H9 (cell line): Measurements from ENCODE around the gene CARD19. TPM values are rescaled to one million over a fixed set of nuclear protein-coding genes. Genes with fewer than 3 reads are reported as not detected.

Experiments
- DNase-seq: peaks from one replicate; pipeline ENCODE4 v3.0.0-alpha.2; 2017
- H2AFZ ChIP-seq: one replicate; pipeline ENCODE4 v1.6.1; 2013; ENCODE audit warnings: mild to moderate bottlenecking, low read length, control low read depth, moderate library complexity
- H2AK5ac ChIP-seq: 2 replicates; pipeline ENCODE4 v1.6.1; 2013; ENCODE audit warnings: low read length, control low read depth, mixed read lengths; ENCODE audit not compliant: insufficient read length
- H2BK120ac ChIP-seq: one replicate; pipeline ENCODE4 v1.6.1; 2013; ENCODE audit warnings: low read depth, mild to moderate bottlenecking, low read length, control low read depth, inconsistent platforms; ENCODE audit not compliant: poor library complexity, severe bottlenecking
- H2BK12ac ChIP-seq: 2 replicates; pipeline ENCODE4 v1.6.1; 2013; ENCODE audit warnings: low read length, control low read depth, mixed read lengths, low read depth; ENCODE audit not compliant: insufficient read length
- H2BK15ac ChIP-seq: 2 replicates; pipeline ENCODE4 v1.6.1; 2013; ENCODE audit warnings: low read depth, low read length, control low read depth
- H2BK20ac ChIP-seq: one replicate; pipeline ENCODE4 v1.6.1; 2013; ENCODE audit warnings: low read depth, mild to moderate bottlenecking, low read length, control low read depth, inconsistent platforms; ENCODE audit not compliant: poor library complexity, severe bottlenecking
- H2BK5ac ChIP-seq: 2 replicates; pipeline ENCODE4 v1.6.1; 2013; ENCODE audit warnings: low read length, control low read depth, mixed read lengths; ENCODE audit not compliant: insufficient read length
- H3K14ac ChIP-seq: 2 replicates; pipeline ENCODE4 v1.6.1; 2013; ENCODE audit warnings: low read length, control low read depth; ENCODE audit not compliant: insufficient read depth
- H3K18ac ChIP-seq: 2 replicates; pipeline ENCODE4 v1.6.1; 2013; ENCODE audit warnings: low read depth, mild to moderate bottlenecking, mixed read lengths, low read length, control low read depth; ENCODE audit not compliant: insufficient read length
- H3K23ac ChIP-seq: 2 replicates; pipeline ENCODE4 v1.6.1; 2013; ENCODE audit warnings: low read length, control low read depth, mixed read lengths, low read depth; ENCODE audit not compliant: insufficient read length
- H3K23me2 ChIP-seq: 2 replicates; pipeline ENCODE4 v1.6.1; 2013; ENCODE audit warnings: low read depth, mild to moderate bottlenecking, mixed read lengths, low read length, control low read depth; ENCODE audit not compliant: insufficient read length, poor library complexity, severe bottlenecking
- H3K27ac ChIP-seq: 2 replicates; pipeline ENCODE4 v1.5.1; 2013; ENCODE audit warnings: low read length, control low read depth, mixed read lengths, low read depth; ENCODE audit not compliant: insufficient read length
- H3K27me3 ChIP-seq: 2 replicates; pipeline ENCODE4 v1.6.1; 2013; ENCODE audit warnings: low read length, control low read depth, inconsistent platforms; ENCODE audit not compliant: insufficient read depth
- H3K4ac ChIP-seq: 2 replicates; pipeline ENCODE4 v1.6.1; 2013; ENCODE audit warnings: low read depth, mild to moderate bottlenecking, control low read depth, inconsistent platforms, low read length, moderate library complexity
- H3K4me1 ChIP-seq: 2 replicates; pipeline ENCODE4 v1.6.1; 2013; ENCODE audit warnings: low read length, control low read depth, inconsistent platforms; ENCODE audit not compliant: insufficient read depth
- H3K4me2 ChIP-seq: 2 replicates; pipeline ENCODE4 v1.6.1; 2013; ENCODE audit warnings: low read length, control low read depth, mixed read lengths; ENCODE audit not compliant: insufficient read length, insufficient read depth
- H3K56ac ChIP-seq: 2 replicates; pipeline ENCODE4 v1.6.1; 2013; ENCODE audit warnings: low read depth, mild to moderate bottlenecking, mixed read lengths, low read length, control low read depth; ENCODE audit not compliant: insufficient read length
- H3K79me1 ChIP-seq: 2 replicates; pipeline ENCODE4 v1.6.1; 2013; ENCODE audit warnings: low read depth, mild to moderate bottlenecking, moderate library complexity, low read length, control low read depth, inconsistent platforms; ENCODE audit not compliant: insufficient read depth, poor library complexity, severe bottlenecking
- H3K79me2 ChIP-seq: 2 replicates; pipeline ENCODE4 v1.6.1; 2013; ENCODE audit warnings: low read length, control low read depth, inconsistent platforms; ENCODE audit not compliant: insufficient read depth
- H3K9ac ChIP-seq: 2 replicates; pipeline ENCODE4 v1.6.1; 2013; ENCODE audit warnings: low read length, control low read depth, mixed read lengths; ENCODE audit not compliant: insufficient read length; ENCODE audit errors: extremely low read depth
- H3K9me3 ChIP-seq: one replicate; pipeline ENCODE4 v1.6.1; 2013; ENCODE audit warnings: low read depth, low read length, inconsistent platforms; ENCODE audit not compliant: control insufficient read depth
- H3T11ph ChIP-seq: one replicate; pipeline ENCODE4 v1.6.1; 2013; ENCODE audit warnings: mild to moderate bottlenecking, low read length, control low read depth, inconsistent platforms
- H4K20me1 ChIP-seq: one replicate; pipeline ENCODE4 v1.6.1; 2013; ENCODE audit not compliant: control insufficient read depth, insufficient read length, insufficient read depth
- H4K5ac ChIP-seq: 2 replicates; pipeline ENCODE4 v1.6.1; 2013; ENCODE audit warnings: low read depth, mild to moderate bottlenecking, mixed read lengths, low read length, control low read depth; ENCODE audit not compliant: insufficient read length
- H4K8ac ChIP-seq: replicated peaks from 2 replicates; pipeline ENCODE4 v1.6.1; 2013; ENCODE audit warnings: low read length, control low read depth, mixed read lengths, low read depth; ENCODE audit not compliant: insufficient read length
- H4K91ac ChIP-seq: 2 replicates; pipeline ENCODE4 v1.6.1; 2013; ENCODE audit warnings: low read depth, mild to moderate bottlenecking, moderate library complexity, mixed read lengths, low read length, control low read depth; ENCODE audit not compliant: insufficient read length
- H3K27ac Mint-ChIP-seq, 3 experiments: 2 replicates in 2 of 3; 3 replicates in 1 of 3; pipeline ENCODE4 v1.8.0; 2020 to 2021; ENCODE audit warnings: mixed read lengths in 3 of 3, mild to moderate bottlenecking in 1 of 3, moderate library complexity in 1 of 3
- H3K27me3 Mint-ChIP-seq: 2 replicates; pipeline ENCODE4 v1.8.0; 2021; ENCODE audit warnings: low read depth, mild to moderate bottlenecking, moderate library complexity, mixed read lengths
- H3K36me3 Mint-ChIP-seq, 3 experiments: 2 replicates in 2 of 3; 3 replicates in 1 of 3; pipeline ENCODE4 v1.8.0; 2020 to 2021; ENCODE audit warnings: low read depth in 3 of 3, mixed read lengths in 3 of 3; ENCODE audit not compliant: insufficient read depth in 1 of 3
- H3K4me1 Mint-ChIP-seq, 2 experiments: 2 replicates each; pipeline ENCODE4 v1.8.0; 2020; ENCODE audit warnings: mixed read lengths in 2 of 2
- H3K4me3 Mint-ChIP-seq, 2 experiments: 2 replicates in 1 of 2; 3 replicates in 1 of 2; pipeline ENCODE4 v1.8.0; 2020 to 2021; ENCODE audit warnings: mild to moderate bottlenecking in 2 of 2, mixed read lengths in 2 of 2, moderate library complexity in 1 of 2
- H3K9me3 Mint-ChIP-seq, 2 experiments: 2 replicates in 1 of 2; 3 replicates in 1 of 2; pipeline ENCODE4 v1.8.0; 2020; ENCODE audit warnings: mild to moderate bottlenecking in 2 of 2, mixed read lengths in 2 of 2, moderate library complexity in 1 of 2
- CTCF ChIP-seq: fragments of 200-600 bp; sonication (generic); conservative IDR thresholded peaks from 3 replicates; pipeline ENCODE4 v1.8.0; 2021; ENCODE audit warnings: antibody characterized with exemption, mild to moderate bottlenecking
- WGBS: extraction: QIAGEN DNeasy Blood & Tissue Kit; methylation state at CpG from one replicate; pipeline ENCODE4 v1.1.7; 2013; ENCODE audit warnings: missing lambda C conversion rate, low lambda C conversion rate, mixed read lengths; ENCODE audit not compliant: insufficient read length; ENCODE audit errors: extremely low coverage; 5-methylcytosine and 5-hydroxymethylcytosine counted together
- total RNA-seq: library from RNA; stranded (reverse); gene quantifications from 2 replicates; pipeline ENCODE4 v1.2.1, GENCODE V29; 2021

Gene CARD19
- total RNA-seq, 1 experiment from 2014 or later: 21.4 TPM

- Histone ChIP-seq H3T11ph (no peak overlapping the region), H3K27ac (no peak overlapping the region), H2BK5ac (no peak overlapping the region), H2BK120ac (no peak overlapping the region), H3K79me2 (no peaks in the 10 kb centered on the region), H4K5ac (no peak overlapping the region), H3K14ac (no peak overlapping the region), H2AK5ac (no peak overlapping the region), H2BK12ac (no peak overlapping the region), H3K56ac (no peak overlapping the region), H4K20me1 (no peaks in the 10 kb centered on the region), H3K4me1 (no peaks in the 10 kb centered on the region; the same call in 1 of the 2 replicates), H3K23me2 (no peaks in the 10 kb centered on the region), H3K18ac (no peak overlapping the region), H2AFZ (no peak overlapping the region), H3K9ac (no peak overlapping the region), H3K27me3 (no peaks in the 10 kb centered on the region), H3K23ac (no peak overlapping the region), H3K4me2 (no peak overlapping the region), H4K8ac (no peak overlapping the region), H3K4ac (no peak overlapping the region), H4K91ac (no peak overlapping the region), H2BK20ac (no peak overlapping the region), H2BK15ac (no peak overlapping the region), H3K79me1 (no peaks in the 10 kb centered on the region), H3K9me3 (no peaks in the 10 kb centered on the region)
- H3K27me3 Mint-ChIP-seq: no peaks in the 10 kb centered on the region; the same call in 1 of the 2 replicates
- peaks cover 4 to 13% (median 9%) of the 10 kb centered on the region in 3 experiments; a peak in 4 of 7 replicates for H3K36me3 Mint-ChIP-seq
- no peak overlapping the region for H3K4me3 Mint-ChIP-seq
- H3K9me3 Mint-ChIP-seq: no peaks in the 10 kb centered on the region
- H3K4me1 Mint-ChIP-seq: peaks cover 20 to 41% of the 10 kb centered on the region in 2 experiments
- no CpG with 5 or more reads among the region's 10 CpGs for WGBS
- peak overlapping the region in 1 of 3 experiments; percentile 46; a peak in 1 of 7 replicates for H3K27ac Mint-ChIP-seq
- peak; percentile 17 for DNase-seq
- no peak for TF ChIP-seq CTCF
These were observed 32.8 kb downstream of the CARD19 start for GRCh38 chr9:93128715-93129224.
